Measurements from ENCODE around the gene UFC1.

- TF ChIP-seq ARNTL (CRISPR knock-in tag; IDR thresholded peaks at IDR 0.05; ENCODE audit: borderline replicate concordance, low read depth) (no peak), ZFP30 (CRISPR knock-in tag; IDR thresholded peaks at IDR 0.05) (no peak), CREB5 (CRISPR knock-in tag; IDR thresholded peaks at IDR 0.05; ENCODE audit: low read depth) (no peak), ZFP3 (CRISPR knock-in tag; IDR thresholded peaks at IDR 0.05) (no peak)
These were observed 39.2 kb upstream of the UFC1 start for GRCh38 chr1:161114556-161114955.
